Urothelium cell line (cell line): ENCODE measurements around the gene LPP.
"Not testable (repeated sequence)": the region's sequence is repeated elsewhere in the genome, so short reads cannot be mapped to it uniquely, and the experiment has no call there.

Experiments used
- DNase-seq: peaks from one replicate; pipeline ENCODE4 v3.0.0; 2011; ENCODE audit warnings: low spot score, mixed read lengths
- FAIRE-seq: peaks from 2 replicates; lab custom pipeline; 2011; peaks lifted over from hg19 to GRCh38; lab: Jason Lieb, UNC

LPP gene

GRCh38 chr3:188595890-188596376 lies 442.0 kb downstream of the LPP start:
- no peak for FAIRE-seq
- DNase-seq: no peak

- no peak for DNase-seq
- FAIRE-seq: no peak
These were observed 444.9 kb downstream of the LPP start for GRCh38 chr3:188598894-188599293.

- no peak for FAIRE-seq
- DNase-seq: no peak
These were observed 448.2 kb downstream of the LPP start for GRCh38 chr3:188602111-188602510.

- DNase-seq (no peak), FAIRE-seq (no peak)
These were observed 448.7 kb downstream of the LPP start for GRCh38 chr3:188602620-188603019.

- FAIRE-seq (no peak), DNase-seq (no peak)
These were observed 450.7 kb downstream of the LPP start for GRCh38 chr3:188604651-188605050.

GRCh38 chr3:188605231-188605630 lies 451.3 kb downstream of the LPP start:
- DNase-seq (no peak), FAIRE-seq (no peak)

- DNase-seq: no peak
- no peak for FAIRE-seq
These were observed 451.9 kb downstream of the LPP start for GRCh38 chr3:188605905-188606304.

GRCh38 chr3:188607805-188608315 lies 453.9 kb downstream of the LPP start:
- DNase-seq (no peak), FAIRE-seq (no peak)

- FAIRE-seq (no peak), DNase-seq (no peak)
These were observed 454.4 kb downstream of the LPP start for GRCh38 chr3:188608401-188608800.

- DNase-seq, FAIRE-seq: not testable (repeated sequence)
These were observed 459.8 kb downstream of the LPP start for GRCh38 chr3:188613721-188614120.

GRCh38 chr3:188617270-188617669 lies 463.3 kb downstream of the LPP start:
- DNase-seq (no peak), FAIRE-seq (no peak)

- DNase-seq: no peak
- FAIRE-seq: no peak
These were observed 464.2 kb downstream of the LPP start for GRCh38 chr3:188617988-188618701.

- FAIRE-seq: no peak
- DNase-seq: no peak
These were observed 466.8 kb downstream of the LPP start for GRCh38 chr3:188620752-188621151.

GRCh38 chr3:188624384-188624783 lies 470.4 kb downstream of the LPP start:
- FAIRE-seq (no peak), DNase-seq (no peak)

- FAIRE-seq: no peak
- DNase-seq: no peak
These were observed 470.9 kb downstream of the LPP start for GRCh38 chr3:188624828-188625227.

GRCh38 chr3:188627652-188628051 lies 473.7 kb downstream of the LPP start:
- FAIRE-seq: peak; percentile 58
- DNase-seq: no peak

- FAIRE-seq (no peak), DNase-seq (peak; percentile 7)
These were observed 477.5 kb downstream of the LPP start for GRCh38 chr3:188631291-188632010.

- DNase-seq: no peak
These were observed 479.2 kb downstream of the LPP start for GRCh38 chr3:188633206-188633605.

GRCh38 chr3:188634285-188634684 lies 480.3 kb downstream of the LPP start:
- FAIRE-seq: no peak
- DNase-seq: no peak

More at GRCh38 chr3:188633206-188633605, 479.2 kb downstream of the LPP start:
- FAIRE-seq: peak; percentile 20

GRCh38 chr3:188635258-188636042 lies 481.5 kb downstream of the LPP start:
- DNase-seq (no peak), FAIRE-seq (no peak)

- FAIRE-seq, DNase-seq: not testable (repeated sequence)
These were observed 482.3 kb downstream of the LPP start for GRCh38 chr3:188636292-188636691.
